HFF-Myc (cell line): ENCODE measurements around the gene CDCP1.

Experiments
- DNase-seq: peaks from one replicate; pipeline ENCODE4 v3.0.0-alpha.2; 2011; ENCODE audit warnings: low read depth; ENCODE audit errors: extremely low read depth
- H3K4me3 ChIP-seq: replicated peaks from 2 replicates; pipeline ENCODE4 v1.5.1; 2011; ENCODE audit warnings: low read depth, mild to moderate bottlenecking, control low read depth, low read length
- TF ChIP-seq, protein P1 (sequence below): IDR thresholded peaks from 2 replicates; pipeline ENCODE4 v1.5.1; 2012; ENCODE audit warnings: mild to moderate bottlenecking, low read depth, low read length, control low read depth; ENCODE audit errors: missing control alignments

The CDCP1 gene

DNA sequence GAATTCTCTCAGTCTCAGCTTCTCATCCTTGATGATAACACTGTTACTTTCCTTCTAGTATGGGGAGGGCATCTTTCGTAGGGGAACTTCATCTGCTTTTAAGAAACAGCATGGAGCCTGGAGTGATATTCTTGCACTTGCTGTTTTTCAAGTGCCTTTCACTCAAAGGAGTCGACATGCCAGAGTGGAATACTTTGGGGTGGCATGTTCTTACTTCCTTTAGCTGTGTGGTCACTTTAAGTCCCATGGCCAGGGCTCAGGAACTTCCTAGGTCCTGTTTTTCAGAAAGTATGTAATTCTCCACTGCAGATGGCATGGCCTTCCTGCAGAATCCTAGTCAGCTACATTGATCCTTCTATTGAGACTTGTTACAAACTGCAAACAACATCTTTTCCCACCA, 28.1 kb upstream of the CDCP1 start:
- DNase-seq, result no peak
- TF ChIP-seq, protein P1, sequence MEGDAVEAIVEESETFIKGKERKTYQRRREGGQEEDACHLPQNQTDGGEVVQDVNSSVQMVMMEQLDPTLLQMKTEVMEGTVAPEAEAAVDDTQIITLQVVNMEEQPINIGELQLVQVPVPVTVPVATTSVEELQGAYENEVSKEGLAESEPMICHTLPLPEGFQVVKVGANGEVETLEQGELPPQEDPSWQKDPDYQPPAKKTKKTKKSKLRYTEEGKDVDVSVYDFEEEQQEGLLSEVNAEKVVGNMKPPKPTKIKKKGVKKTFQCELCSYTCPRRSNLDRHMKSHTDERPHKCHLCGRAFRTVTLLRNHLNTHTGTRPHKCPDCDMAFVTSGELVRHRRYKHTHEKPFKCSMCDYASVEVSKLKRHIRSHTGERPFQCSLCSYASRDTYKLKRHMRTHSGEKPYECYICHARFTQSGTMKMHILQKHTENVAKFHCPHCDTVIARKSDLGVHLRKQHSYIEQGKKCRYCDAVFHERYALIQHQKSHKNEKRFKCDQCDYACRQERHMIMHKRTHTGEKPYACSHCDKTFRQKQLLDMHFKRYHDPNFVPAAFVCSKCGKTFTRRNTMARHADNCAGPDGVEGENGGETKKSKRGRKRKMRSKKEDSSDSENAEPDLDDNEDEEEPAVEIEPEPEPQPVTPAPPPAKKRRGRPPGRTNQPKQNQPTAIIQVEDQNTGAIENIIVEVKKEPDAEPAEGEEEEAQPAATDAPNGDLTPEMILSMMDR, result no peak
- no peak overlapping the region for H3K4me3 ChIP-seq

GRCh38 chr3:45173776-45174175, 27.6 kb upstream of the CDCP1 start:
- DNase-seq, result no peak
- no peak overlapping the region for H3K4me3 ChIP-seq
- TF ChIP-seq, protein P1, result no peak

DNA sequence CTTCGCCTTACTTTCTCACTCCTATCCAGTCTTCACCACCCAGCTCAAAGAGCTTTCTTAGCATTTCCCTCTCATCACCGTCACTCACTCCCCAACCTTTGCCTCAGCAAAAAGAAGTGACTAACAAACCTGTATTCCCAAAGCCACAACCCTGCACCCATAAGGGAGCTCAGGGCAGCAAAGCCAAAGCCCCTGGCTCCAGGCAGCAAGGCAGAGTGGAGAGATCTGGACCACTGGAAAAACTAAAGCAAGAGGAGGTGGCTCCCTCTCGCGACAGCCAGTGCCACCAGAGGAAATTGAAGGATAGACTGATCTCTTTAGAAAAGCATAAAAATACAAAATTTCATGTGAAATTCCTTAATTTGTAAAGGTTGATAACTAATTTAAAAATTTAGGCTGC, 25.1 kb upstream of the CDCP1 start:
- no peak for DNase-seq
- no peak overlapping the region for H3K4me3 ChIP-seq
- TF ChIP-seq, protein P1, result no peak

DNA sequence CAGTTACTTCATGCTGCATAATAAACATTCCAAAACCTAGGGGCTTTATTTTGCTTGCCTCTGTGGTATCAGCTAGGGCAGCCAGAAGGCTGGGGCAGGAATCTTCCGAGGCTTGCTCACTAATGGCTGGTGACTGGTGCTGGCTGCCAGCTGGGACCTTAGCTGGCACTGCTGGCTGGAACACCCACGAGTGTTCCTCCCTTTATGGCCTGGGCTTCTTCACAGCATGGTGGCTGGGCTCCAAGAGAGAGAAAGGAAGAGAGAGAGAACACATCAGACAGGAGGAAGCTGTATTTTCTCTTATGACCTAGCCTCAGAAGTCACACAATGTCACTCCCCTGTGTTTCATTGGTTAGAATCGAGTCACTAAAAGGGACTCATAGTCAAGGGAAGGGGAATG, 23.9 kb upstream of the CDCP1 start:
- TF ChIP-seq, protein P1, result no peak
- DNase-seq, result no peak
- no peak overlapping the region for H3K4me3 ChIP-seq

DNA sequence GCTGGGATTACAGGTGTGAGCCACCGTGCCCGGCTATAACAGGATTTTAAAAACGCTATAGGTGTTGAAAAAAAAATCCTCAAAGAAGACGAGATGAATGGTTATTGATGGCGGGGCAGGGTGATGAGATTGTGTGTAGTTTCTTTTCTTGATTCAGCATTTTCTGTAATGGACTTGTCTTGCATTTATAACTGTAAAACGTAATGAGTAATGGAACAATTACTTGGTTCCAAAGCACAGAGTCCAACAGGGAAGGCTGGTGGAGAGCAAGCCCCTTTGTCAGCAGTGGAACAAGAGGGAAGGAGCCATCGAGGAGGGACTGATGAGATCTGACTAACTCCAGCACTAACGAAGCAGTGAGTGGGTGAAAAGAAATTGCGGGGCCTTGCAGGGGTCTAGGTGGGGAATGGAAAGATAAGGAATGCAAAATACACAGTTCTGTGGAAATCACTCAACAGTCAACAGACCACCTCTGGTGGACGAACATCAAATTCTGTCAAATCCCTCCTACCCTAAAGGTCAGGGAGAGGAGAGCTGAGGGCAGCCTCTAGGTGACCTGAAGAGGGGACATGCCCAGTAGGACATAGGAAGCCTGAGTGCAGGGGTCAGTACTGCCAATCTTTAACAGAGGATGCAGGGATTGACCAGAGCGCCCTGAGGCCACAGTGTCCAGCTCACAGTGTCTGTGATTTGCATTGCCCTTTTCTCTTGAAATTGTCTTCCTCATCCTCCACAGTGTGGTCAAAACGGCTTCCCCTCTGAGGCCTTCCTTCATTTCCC, 23.1 kb upstream of the CDCP1 start:
- H3K4me3 ChIP-seq, result no peak overlapping the region
- no peak for DNase-seq
- TF ChIP-seq, protein P1, result no peak

GRCh38 chr3:45168451-45168850, 22.3 kb upstream of the CDCP1 start:
- TF ChIP-seq, protein P1, result no peak
- no peak for DNase-seq
- no peak overlapping the region for H3K4me3 ChIP-seq
